Measurements from ENCODE around the gene CRADD. TPM values are rescaled to one million over a fixed set of nuclear protein-coding genes. Genes with fewer than 3 reads are reported as not detected.

CRADD gene
- total RNA-seq, 2 donors from 2014 or later: 7.7 to 9.1 TPM

DNA sequence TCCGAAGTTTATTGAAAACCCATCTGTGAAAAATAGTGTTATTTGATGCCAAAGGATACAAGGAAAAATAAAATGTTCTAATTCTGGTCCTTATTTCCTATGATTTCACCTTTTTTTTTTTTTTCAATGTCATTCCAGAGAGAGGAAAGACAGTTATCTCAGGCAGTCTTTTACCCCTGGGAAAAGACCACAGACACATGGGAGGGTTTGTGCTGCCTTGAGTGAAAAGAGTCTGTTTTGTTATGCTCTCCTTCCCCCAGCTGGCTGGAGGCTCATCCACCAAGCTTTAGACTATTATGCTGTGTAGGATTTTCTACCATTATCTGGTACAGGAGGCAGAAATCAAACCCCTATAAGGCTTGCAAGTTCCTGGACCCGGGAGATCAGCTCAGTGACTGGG lies 151.8 kb downstream of the CRADD start:
- no peak overlapping the region for H3K4me3 Mint-ChIP-seq
- H3K27ac Mint-ChIP-seq: no peak overlapping the region
- 82% methylated on average over 2 of the region's 2 CpGs; no CpG with 5 or more reads in 1 of the 2 experiments for WGBS, 2 experiments (ENCODE audit: insufficient coverage in 1 of 2, insufficient read length in 1 of 2)
- H3K27me3 Mint-ChIP-seq (ENCODE audit: insufficient read depth): no peaks in the 10 kb centered on the region
- Histone ChIP-seq H3K9ac (ENCODE audit: extremely low read depth, low read length, poor library complexity, severe bottlenecking) (no peak overlapping the region), H3K4me3 (ENCODE audit: low read length) (no peak overlapping the region), H3K27ac (ENCODE audit: low read depth, low read length) (no peak overlapping the region), H3K27me3 (ENCODE audit: control insufficient read depth, insufficient read depth, low read length, poor library complexity, severe bottlenecking) (no peaks in the 10 kb centered on the region), H3K4me1 (ENCODE audit: control insufficient read depth, insufficient read depth, low read length) (peaks cover 6% of the 10 kb centered on the region), H3K9me3 (ENCODE audit: control insufficient read depth, low read length) (no peaks in the 10 kb centered on the region), H3K36me3 (ENCODE audit: control insufficient read depth, insufficient read depth, low read length) (no peaks in the 10 kb centered on the region)
- no peak for TF ChIP-seq CTCF (conservative IDR thresholded peaks at IDR 0.05)
- DNase-seq: no peak
- H3K9me3 Mint-ChIP-seq: no peaks in the 10 kb centered on the region
- no peaks in the 10 kb centered on the region for H3K36me3 Mint-ChIP-seq (ENCODE audit: low read depth)
- no peaks in the 10 kb centered on the region for H3K4me1 Mint-ChIP-seq

GRCh38 chr12:93831374-93831773 lies 154.2 kb downstream of the CRADD start:
- no peak for TF ChIP-seq CTCF (conservative IDR thresholded peaks at IDR 0.05)
- Histone ChIP-seq H3K36me3 (ENCODE audit: control insufficient read depth, insufficient read depth, low read length) (no peaks in the 10 kb centered on the region), H3K4me1 (ENCODE audit: control insufficient read depth, insufficient read depth, low read length) (no peaks in the 10 kb centered on the region), H3K27ac (ENCODE audit: low read depth, low read length) (no peak overlapping the region), H3K9ac (ENCODE audit: extremely low read depth, low read length, poor library complexity, severe bottlenecking) (no peak overlapping the region), H3K27me3 (ENCODE audit: control insufficient read depth, insufficient read depth, low read length, poor library complexity, severe bottlenecking) (no peaks in the 10 kb centered on the region), H3K9me3 (ENCODE audit: control insufficient read depth, low read length) (no peaks in the 10 kb centered on the region), H3K4me3 (ENCODE audit: low read length) (no peak overlapping the region)
- Mint-ChIP-seq H3K4me3 (no peak overlapping the region), H3K36me3 (ENCODE audit: low read depth) (no peaks in the 10 kb centered on the region), H3K27ac (no peak overlapping the region), H3K9me3 (no peaks in the 10 kb centered on the region), H3K27me3 (ENCODE audit: insufficient read depth) (no peaks in the 10 kb centered on the region), H3K4me1 (no peaks in the 10 kb centered on the region)
- no peak for DNase-seq
- 94 to 96% methylated on average over 3 to 5 of the region's 5 CpGs for WGBS, 2 experiments (ENCODE audit: insufficient coverage in 1 of 2, insufficient read length in 1 of 2)

GRCh38 chr12:93832131-93832530 lies 155.0 kb downstream of the CRADD start:
- H3K4me3 ChIP-seq (ENCODE audit: low read length): no peak overlapping the region
- no peaks in the 10 kb centered on the region for H3K27me3 ChIP-seq (ENCODE audit: control insufficient read depth, insufficient read depth, low read length, poor library complexity, severe bottlenecking)
- no peaks in the 10 kb centered on the region for H3K4me1 ChIP-seq (ENCODE audit: control insufficient read depth, insufficient read depth, low read length)
- no peak overlapping the region for H3K9ac ChIP-seq (ENCODE audit: extremely low read depth, low read length, poor library complexity, severe bottlenecking)
- no peaks in the 10 kb centered on the region for H3K4me1 Mint-ChIP-seq
- H3K9me3 Mint-ChIP-seq: no peaks in the 10 kb centered on the region
- no peak overlapping the region for H3K27ac Mint-ChIP-seq
- H3K36me3 ChIP-seq (ENCODE audit: control insufficient read depth, insufficient read depth, low read length): no peaks in the 10 kb centered on the region
- H3K27me3 Mint-ChIP-seq (ENCODE audit: insufficient read depth): no peaks in the 10 kb centered on the region
- H3K27ac ChIP-seq (ENCODE audit: low read depth, low read length): no peak overlapping the region
- no peaks in the 10 kb centered on the region for H3K9me3 ChIP-seq (ENCODE audit: control insufficient read depth, low read length)
- no peak for TF ChIP-seq CTCF (conservative IDR thresholded peaks at IDR 0.05)
- 83% methylated on average over 2 of the region's 2 CpGs; no CpG with 5 or more reads in 1 of the 2 experiments for WGBS, 2 experiments (ENCODE audit: insufficient coverage in 1 of 2, insufficient read length in 1 of 2)
- no peak for DNase-seq
- no peaks in the 10 kb centered on the region for H3K36me3 Mint-ChIP-seq (ENCODE audit: low read depth)
- H3K4me3 Mint-ChIP-seq: no peak overlapping the region
